PC-9 (cell line): ENCODE results near the gene SMC3. TPM values are rescaled to one million over a fixed set of nuclear protein-coding genes. Genes with fewer than 3 reads are reported as not detected.

ENCODE experiments used
- BruUV-seq: library from RNA; stranded (reverse); fragments of 400-500 nt; replicated peaks from 2 replicates; lab custom pipeline; 2021; lab: Mats Ljungman, UMichigan
- CTCF ChIA-PET: fragments of 300-600 bp; sonication (Branson Sonifier 250); formaldehyde crosslinking; loops from one replicate; lab custom pipeline; 2022; ENCODE audit warnings: antibody characterized with exemption; lab: Charles Lee
- POLR2A ChIA-PET: fragments of 300-600 bp; sonication (Branson Sonifier 250); formaldehyde crosslinking; loops from one replicate; lab custom pipeline; 2022; ENCODE audit warnings: antibody characterized with exemption; ENCODE audit not compliant: unreplicated experiment; lab: Charles Lee
- DNase-seq, 2 experiments: peaks; one replicate each; pipeline versions ENCODE4 v3.0.0 to v3.0.0-alpha.2; 2015 to 2022; ENCODE audit warnings: mixed read lengths in 1 of 2
- H2AFZ ChIP-seq: fragments of 200-600 bp; sonication (generic); 2 replicates; pipeline ENCODE4 v1.8.1; 2017; ENCODE audit warnings: antibody characterized with exemption
- H3F3A ChIP-seq: fragments of 200-600 bp; sonication (generic); 2 replicates; pipeline ENCODE4 v1.8.1; 2017; ENCODE audit warnings: antibody characterized with exemption, mild to moderate bottlenecking, low read depth; ENCODE audit not compliant: insufficient read depth
- H3K27ac ChIP-seq: fragments of 200-600 bp; sonication (generic); 2 replicates; pipeline ENCODE4 v1.6.1; 2016; ENCODE audit warnings: mixed run types
- H3K27me3 ChIP-seq: fragments of 200-600 bp; sonication (generic); 2 replicates; pipeline ENCODE4 v1.6.1; 2016; ENCODE audit warnings: low read depth, mixed run types; ENCODE audit not compliant: insufficient read depth
- H3K36me3 ChIP-seq: fragments of 200-600 bp; sonication (generic); 2 replicates; pipeline ENCODE4 v1.6.1; 2016; ENCODE audit warnings: low read depth, mixed run types
- H3K4me1 ChIP-seq: fragments of 200-600 bp; sonication (generic); replicated peaks from 2 replicates; pipeline ENCODE4 v1.6.1; 2016; ENCODE audit warnings: mixed run types; ENCODE audit not compliant: insufficient read depth
- H3K4me2 ChIP-seq: fragments of 200-600 bp; sonication (generic); 2 replicates; pipeline ENCODE4 v1.6.1; 2017; ENCODE audit warnings: mixed run types
- H3K4me3 ChIP-seq: fragments of 200-600 bp; sonication (generic); 2 replicates; pipeline ENCODE4 v1.6.1; 2016; ENCODE audit warnings: mixed run types
- H3K79me2 ChIP-seq: fragments of 200-600 bp; sonication (generic); 2 replicates; pipeline ENCODE4 v1.6.1; 2017; ENCODE audit warnings: low read depth, mixed run types
- H3K9me2 ChIP-seq: fragments of 200-600 bp; sonication (generic); 2 replicates; pipeline ENCODE4 v1.8.1; 2017; ENCODE audit warnings: mild to moderate bottlenecking; ENCODE audit not compliant: insufficient read depth
- H3K9me3 ChIP-seq: fragments of 200-600 bp; sonication (generic); 2 replicates; pipeline ENCODE4 v1.8.1; 2016; ENCODE audit warnings: low read depth; ENCODE audit not compliant: insufficient read depth
- H4K20me1 ChIP-seq: fragments of 200-600 bp; sonication (generic); 2 replicates; pipeline ENCODE4 v1.8.1; 2017; ENCODE audit not compliant: insufficient read depth
- CTCF ChIP-seq: fragments of 200-600 bp; sonication (generic); conservative IDR thresholded peaks from 2 replicates; pipeline ENCODE4 v1.6.1; 2017; ENCODE audit warnings: mixed run types, antibody characterized with exemption, mild to moderate bottlenecking, moderate library complexity
- EZH2 ChIP-seq: fragments of 200-600 bp; sonication (generic); IDR thresholded peaks from 2 replicates; pipeline ENCODE4 v1.8.0; 2017; ENCODE audit warnings: antibody characterized with exemption, low read depth
- intact Hi-C: fragments of 100-400 bp; cut with micrococcal nuclease; formaldehyde crosslinking; loops from one replicate; pipeline ENCODE4 v1.10.0; 2022; ENCODE audit not compliant: unreplicated experiment
- total RNA-seq: library from RNA; stranded (reverse); gene quantifications from 2 replicates; pipeline ENCODE4 v1.2.3, GENCODE V29; 2021

The SMC3 gene
- total RNA-seq, 1 experiment from 2014 or later: 31.2 TPM

GRCh38 chr10:110556296-110556695 is 11.2 kb upstream of the SMC3 start:
- DNase-seq: no peak
- Histone ChIP-seq H3K36me3 (no peaks in the 10 kb centered on the region), H2AFZ (no peak overlapping the region), H3K9me2 (no peaks in the 10 kb centered on the region), H3K79me2 (no peaks in the 10 kb centered on the region), H3K27me3 (no peaks in the 10 kb centered on the region), H3K4me3 (no peak overlapping the region), H3F3A (no peaks in the 10 kb centered on the region), H3K4me2 (no peak overlapping the region), H4K20me1 (no peaks in the 10 kb centered on the region), H3K4me1 (no peaks in the 10 kb centered on the region), H3K27ac (no peak overlapping the region), H3K9me3 (no peaks in the 10 kb centered on the region)
- ChIA-PET POLR2A (no interaction called here), CTCF (no interaction called here)
- BruUV-seq: no TSS peak
- no peak for TF ChIP-seq EZH2
- no peak for TF ChIP-seq CTCF
- intact Hi-C loops: no loop called here

- Histone ChIP-seq H3K4me2 (no peak overlapping the region), H3K4me1 (no peaks in the 10 kb centered on the region), H4K20me1 (no peaks in the 10 kb centered on the region), H3K9me3 (no peaks in the 10 kb centered on the region), H3K79me2 (no peaks in the 10 kb centered on the region), H3K27me3 (no peaks in the 10 kb centered on the region), H3K27ac (no peak overlapping the region), H3K4me3 (no peak overlapping the region), H3K9me2 (no peaks in the 10 kb centered on the region), H3F3A (no peaks in the 10 kb centered on the region), H3K36me3 (no peaks in the 10 kb centered on the region), H2AFZ (no peak overlapping the region)
- ChIA-PET CTCF (no interaction called here), POLR2A (no interaction called here)
- intact Hi-C loops: no loop called here
- no peak for DNase-seq
- no TSS peak for BruUV-seq
- TF ChIP-seq CTCF (peak; percentile 54), EZH2 (no peak)
Measured at GRCh38 chr10:110556969-110557601, 10.4 kb upstream of the SMC3 start.

GRCh38 chr10:110558041-110558440 is 9.5 kb upstream of the SMC3 start:
- Histone ChIP-seq H3K36me3 (no peaks in the 10 kb centered on the region), H4K20me1 (no peaks in the 10 kb centered on the region), H3K4me2 (no peak overlapping the region), H3K9me2 (no peaks in the 10 kb centered on the region), H2AFZ (no peak overlapping the region), H3K4me1 (no peaks in the 10 kb centered on the region), H3K79me2 (no peaks in the 10 kb centered on the region), H3K27me3 (no peaks in the 10 kb centered on the region), H3K27ac (no peak overlapping the region), H3K9me3 (no peaks in the 10 kb centered on the region), H3K4me3 (no peak overlapping the region), H3F3A (no peaks in the 10 kb centered on the region)
- no peak for DNase-seq
- CTCF ChIA-PET: interaction anchor here (0.6 to 0.7 kb wide), 2 partner anchors 18 to 58 kb away, joined by 3 to 5 read pairs; no protein-coding TSS in a partner anchor
- BruUV-seq: no TSS peak
- intact Hi-C loops: no loop called here
- TF ChIP-seq CTCF (no peak), EZH2 (no peak)
- POLR2A ChIA-PET: no interaction called here
